HG03135 (cell line): ENCODE measurements around the gene CCM2L.

Source experiments
- ATAC-seq: cut with Tn5 transposase; IDR thresholded peaks from one replicate; pipeline ENCODE4 v1.9.1; 2021; ENCODE audit warnings: mild to moderate bottlenecking, moderate library complexity; ENCODE audit not compliant: unreplicated experiment

The CCM2L gene

DNA sequence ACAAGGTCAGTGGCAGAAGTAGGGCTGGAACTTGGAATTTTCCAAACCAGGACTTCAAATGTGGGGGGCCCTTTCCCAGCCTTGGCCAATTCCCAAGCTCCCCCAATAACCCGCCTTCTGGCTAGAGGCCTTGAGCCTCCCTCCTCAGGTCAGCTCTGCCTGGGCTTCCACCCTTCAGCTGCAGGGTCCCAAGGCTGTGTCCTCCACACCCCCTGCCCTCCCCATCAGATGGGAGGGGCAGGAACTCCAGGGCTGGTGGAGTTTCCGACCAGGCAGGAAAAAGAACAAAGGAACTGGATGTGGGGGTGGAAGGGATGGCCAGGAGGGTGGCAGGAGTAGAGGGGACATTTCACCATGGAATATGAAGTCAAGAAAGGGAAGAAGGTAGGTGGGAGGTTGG, at the start of gene CCM2L:
CCM2L (plus strand) TSS at position 338 of the 400 bp plus-strand sequence; CDS start at position 355, 17 bp downstream.
- ATAC-seq = no peak

DNA sequence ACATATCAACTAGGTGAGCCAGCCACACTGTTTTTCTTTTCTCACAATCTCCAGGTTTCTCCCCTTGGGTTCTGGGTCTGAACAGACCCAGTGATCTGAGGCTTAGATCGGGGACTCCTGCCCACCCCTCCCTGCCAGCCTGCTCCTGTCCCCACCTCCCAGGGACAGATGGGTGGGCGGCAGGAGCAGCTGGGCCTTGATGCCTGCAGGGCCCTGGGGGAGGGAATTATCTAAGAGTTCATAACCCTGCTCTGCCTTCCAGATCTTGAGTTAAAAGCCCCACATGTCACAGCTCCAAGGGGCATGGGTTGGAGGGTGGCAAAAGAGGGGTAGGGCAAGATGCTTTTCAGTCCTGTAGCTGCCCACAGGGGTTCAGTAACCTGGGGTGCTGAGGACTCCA, 47.5 kb upstream of the CCM2L start:
- ATAC-seq = no peak

DNA sequence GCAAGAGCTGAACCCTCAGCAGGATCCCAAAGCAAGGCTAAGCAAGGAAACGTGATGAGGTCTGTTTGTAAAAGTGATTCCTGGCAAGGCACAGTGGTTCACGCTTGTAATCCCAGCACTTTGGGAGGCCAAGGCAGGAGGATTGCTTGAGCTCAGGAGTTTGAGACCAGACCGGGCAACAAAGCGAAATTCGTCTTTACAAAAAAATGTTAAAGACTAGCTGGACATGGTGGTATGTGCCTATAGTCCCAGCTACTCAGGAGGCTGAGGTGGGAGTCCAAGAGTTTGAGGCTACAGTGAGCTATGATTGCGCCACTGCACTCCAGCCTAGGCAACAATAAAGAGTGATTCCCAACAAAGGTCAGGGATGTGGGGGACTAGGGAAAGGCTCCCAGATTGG, 46.3 kb upstream of the CCM2L start:
- no peak for ATAC-seq

DNA sequence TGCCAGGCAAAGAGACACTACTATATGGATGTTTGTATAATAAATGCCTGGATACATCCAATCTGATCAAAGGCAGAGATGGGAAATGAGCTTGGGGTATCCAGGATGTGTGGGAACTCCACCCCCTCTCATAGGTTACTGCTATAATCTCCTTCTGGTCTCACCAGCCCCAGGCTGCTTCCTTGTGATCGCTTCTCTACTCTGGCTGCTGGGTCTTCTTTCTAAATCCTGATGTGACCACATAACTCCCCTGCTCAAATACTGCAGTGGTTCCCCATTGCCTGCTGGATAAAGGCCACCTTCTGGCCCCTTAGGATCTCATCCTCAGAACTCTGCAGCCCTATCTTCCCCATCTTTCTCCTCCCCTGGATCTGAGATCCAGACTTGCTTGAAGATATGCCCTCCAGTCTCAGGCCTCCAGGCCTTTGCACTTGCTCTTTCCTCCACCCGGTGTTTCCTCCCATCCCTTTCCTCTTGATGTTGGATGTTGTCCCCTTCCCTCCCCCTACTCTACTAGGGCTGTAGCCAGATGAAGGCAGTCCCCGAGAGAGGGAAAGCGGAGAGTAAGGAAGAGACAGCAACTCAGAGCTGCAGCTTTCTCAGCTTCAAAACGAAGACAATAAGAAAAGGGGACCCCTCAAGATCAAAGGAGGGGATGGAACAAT, 43.1 kb upstream of the CCM2L start:
- no peak for ATAC-seq

DNA sequence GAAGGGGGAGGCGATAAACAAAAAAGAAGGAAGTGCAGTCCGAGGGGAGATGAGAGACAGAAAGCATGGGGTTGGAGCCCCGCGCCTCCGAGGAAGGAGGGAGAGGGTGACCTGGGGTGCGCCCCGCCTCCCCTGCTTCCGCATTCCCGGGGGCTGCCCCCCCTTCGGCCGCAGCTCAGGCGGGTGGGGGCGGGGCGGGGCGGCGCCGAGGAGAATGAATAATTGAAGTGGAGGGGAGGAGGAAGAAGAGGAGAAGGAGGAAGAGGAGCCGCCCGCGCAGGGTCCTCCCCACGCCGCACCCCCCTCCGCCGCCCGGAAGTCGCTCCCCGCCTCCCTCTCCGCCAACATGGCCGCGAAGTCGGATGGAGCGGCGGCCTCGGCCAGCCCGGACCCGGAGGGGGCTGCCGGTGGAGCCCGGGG, 42.4 kb upstream of the CCM2L start, which contains the start of gene XKR7:
XKR7 (plus strand) TSS at position 322 of the 420 bp plus-strand sequence; CDS start at position 347, 25 bp downstream.
- ATAC-seq = no peak

DNA sequence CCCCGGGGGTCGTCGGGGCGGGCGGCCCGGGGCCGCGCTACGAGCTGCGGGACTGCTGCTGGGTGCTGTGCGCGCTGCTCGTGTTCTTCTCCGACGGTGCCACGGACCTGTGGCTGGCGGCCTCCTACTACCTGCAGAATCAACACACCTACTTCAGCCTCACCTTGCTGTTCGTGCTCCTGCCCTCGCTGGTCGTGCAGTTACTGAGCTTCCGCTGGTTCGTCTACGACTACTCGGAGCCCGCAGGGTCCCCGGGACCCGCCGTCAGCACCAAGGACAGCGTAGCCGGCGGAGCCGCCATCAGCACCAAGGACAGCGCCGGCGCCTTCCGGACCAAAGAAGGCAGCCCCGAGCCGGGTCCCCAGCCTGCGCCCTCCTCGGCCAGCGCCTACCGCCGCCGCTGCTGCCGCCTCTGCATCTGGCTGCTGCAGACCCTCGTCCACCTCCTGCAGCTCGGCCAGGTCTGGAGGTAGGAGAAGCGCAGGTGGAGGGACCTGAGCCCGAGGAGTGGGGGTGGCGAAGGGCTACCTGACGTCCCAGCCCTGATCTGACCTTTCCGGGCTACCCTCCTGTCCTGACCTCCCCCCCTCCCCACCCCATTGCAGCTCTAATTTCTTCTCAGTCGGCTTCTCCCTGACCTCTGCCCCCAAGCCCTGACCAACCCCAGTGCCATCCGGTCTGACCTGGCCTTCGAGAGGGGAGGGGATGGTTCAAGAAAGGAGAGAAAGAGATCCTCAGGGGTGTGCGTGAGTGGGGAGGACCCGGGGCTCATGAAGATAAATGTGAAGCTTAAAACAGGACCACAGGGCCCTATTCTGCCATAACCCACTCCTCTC, 41.7 kb upstream of the CCM2L start:
- ATAC-seq = no peak

DNA sequence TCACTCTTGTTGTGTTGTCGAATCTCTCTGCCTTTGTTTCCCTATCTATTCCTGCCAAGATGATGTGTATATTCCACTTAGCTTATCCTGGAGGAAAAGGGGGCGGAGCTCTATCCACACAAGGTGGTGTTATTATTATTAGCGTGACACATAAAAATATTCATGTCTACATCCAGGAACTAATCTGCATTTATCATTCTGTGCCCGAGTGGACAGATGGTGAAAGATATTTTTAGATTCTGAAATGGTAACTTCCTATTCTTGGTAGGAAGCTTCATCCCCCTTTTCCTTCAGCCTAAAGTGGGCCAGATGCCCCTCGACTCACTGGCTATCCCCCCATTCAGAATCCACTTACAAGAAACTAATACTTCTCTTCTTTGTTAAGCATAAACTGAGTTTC, 40.2 kb upstream of the CCM2L start:
- ATAC-seq = no peak

DNA sequence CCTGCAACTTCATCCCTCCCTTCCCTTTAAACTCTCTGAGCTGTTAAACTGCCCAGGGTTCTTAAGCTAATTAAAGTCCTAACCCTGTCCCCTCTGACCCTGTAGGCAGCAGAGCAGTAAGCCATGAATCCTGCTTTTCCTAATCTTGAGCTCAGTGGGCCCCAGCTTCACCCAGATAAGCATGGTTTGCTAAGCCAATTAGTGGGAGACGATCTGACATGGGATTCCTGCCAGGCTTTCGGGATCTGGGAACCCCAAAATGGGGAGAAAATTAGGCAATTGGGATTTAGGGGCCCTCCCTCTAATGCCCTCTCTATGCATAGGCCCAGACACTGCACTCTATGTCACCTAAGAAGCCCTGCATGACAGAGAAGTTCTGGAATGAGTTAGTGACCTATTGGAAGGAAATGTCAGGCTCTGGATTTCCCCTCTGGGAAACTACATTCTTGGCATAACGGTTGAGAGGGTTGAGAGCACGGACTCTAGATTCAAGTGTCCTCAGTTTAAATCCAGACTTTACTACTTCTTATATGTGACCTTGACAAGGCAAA, 37.7 kb upstream of the CCM2L start:
- ATAC-seq = no peak

DNA sequence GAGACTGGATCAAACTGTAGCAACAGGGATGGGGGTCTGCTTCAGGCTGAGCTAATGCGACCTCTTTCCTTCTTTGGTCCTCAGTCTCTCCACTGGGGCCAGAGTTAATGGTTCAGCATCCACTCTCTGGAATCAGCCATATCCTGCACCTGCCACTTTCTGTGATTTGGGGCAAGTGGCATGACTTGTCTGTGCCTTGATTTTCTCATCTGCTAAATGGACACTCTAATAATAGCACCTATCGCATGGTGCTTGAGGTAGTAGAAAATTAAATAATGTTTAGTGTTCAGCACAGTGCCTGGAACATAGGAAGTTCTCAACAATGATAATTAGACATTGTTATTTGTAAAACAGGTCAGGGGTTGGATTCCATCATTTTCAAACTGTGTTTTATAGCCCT, 35.9 kb upstream of the CCM2L start:
- no peak for ATAC-seq

DNA sequence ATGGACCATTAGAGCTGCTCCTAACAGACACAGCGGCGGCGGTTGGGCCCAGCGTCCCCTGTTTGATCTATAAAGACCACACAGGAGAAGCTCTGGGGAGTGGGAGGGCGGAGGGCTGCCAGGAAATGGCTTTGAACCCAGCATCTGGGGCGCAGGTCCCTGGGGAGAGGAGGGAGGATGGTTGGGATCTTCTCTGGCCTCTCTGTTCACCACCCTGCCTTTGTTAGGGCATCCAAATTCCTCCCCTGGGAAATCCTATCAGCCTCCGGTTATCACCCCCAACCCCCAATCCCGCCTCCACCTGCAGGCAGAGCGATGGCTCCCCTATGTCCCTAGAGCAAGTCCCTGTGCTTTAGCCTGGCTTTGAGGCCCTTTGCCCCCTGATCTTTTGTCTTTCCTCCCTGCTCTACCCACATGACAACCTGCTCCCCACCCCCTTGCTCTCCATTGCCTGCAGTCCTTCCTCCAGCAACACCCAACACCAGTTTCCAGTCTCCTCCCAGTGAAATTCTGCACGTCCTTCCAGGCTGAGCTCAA, 35.2 kb upstream of the CCM2L start:
- no peak for ATAC-seq

DNA sequence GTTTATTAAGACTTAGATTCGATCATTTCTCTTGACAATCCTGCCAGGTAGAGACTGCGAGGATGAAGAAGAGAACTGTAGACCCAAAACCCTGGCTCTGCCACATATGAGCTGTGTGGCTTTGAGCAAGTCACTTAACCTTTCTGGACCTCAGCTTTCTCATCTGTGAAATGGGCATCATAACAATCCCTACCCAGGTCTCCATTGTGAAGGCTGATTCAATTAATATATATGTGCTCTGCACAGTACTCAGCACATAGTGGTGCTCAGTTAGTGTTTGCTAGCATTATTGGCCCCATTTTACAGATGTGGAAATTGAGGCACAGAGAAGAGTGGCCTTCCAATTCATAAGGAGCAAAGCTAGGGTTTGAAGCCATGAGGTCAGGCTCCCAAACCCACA, 34.4 kb upstream of the CCM2L start:
- ATAC-seq = no peak

DNA sequence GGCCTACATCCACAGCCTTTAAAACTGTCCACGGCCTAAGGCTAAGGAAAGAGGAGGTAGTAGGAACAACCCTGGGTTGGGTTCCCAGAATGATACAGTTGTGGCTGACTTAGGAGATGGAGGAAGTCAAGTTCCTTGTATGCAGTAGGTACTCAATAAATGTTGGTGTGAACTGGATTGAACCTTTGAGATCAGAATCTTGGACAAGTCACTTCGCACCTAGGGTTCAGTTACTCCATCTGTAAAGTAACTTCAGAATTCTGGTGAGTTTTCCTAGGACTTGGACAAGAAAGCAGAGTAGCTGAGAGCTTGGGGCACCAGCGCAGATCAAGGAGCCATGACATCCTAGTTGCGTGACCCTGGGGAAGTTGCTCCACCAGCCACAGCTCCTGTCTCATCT, 33.2 kb upstream of the CCM2L start:
- no peak for ATAC-seq

DNA sequence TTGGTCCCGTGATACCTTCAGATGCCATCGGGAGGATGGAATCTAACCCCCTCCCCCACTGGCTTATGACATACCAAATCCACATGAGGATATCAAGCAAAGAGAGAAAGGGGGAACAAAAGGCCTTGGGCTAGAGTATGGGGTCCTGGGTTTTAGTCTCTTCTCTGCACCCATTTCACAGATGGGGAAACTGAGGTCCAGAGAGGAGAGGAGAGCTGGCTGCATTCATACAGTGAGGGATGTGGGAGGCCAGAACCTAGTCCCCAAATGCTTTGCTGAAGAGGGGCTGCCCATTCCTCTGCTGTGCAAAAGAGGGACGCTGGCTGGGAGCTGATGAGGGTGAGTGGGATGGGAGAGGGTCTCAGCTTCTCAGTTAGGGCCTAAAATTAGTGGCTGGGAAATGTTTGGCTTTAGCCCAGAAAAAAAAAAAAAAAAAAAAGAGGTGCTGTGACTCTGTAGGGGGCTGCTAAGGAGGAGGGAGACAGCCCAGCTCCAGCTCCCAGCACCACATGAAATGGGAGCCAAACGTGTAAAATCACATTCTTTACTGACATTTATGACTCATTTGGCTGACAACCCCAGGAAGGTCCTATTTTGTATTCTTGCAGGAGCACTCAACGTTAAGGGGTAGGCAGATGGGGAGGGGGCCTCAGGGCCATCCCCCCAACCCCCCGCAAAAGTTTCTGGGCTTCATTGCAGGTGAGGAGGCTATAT, 30.4 kb upstream of the CCM2L start:
- no peak for ATAC-seq

DNA sequence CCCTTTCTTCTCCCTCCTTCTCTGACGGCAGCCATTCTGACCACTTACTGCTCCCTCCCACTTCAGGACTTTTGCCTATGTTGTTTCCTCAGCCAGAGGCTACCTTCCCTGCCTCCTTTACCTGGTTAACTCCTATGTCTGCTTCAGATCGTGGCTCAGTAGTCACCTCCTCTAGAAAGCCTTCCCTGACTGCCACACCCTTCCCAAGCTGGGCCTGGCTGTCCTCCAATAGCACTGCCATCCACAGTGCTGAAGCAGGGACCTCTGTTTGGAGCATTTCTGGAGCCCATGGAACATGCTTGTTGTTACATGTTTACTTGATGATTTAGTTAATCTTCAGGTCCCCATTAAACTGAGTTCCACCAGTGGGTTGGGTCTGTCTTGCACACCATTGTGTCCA, 28.5 kb upstream of the CCM2L start:
- no peak for ATAC-seq

DNA sequence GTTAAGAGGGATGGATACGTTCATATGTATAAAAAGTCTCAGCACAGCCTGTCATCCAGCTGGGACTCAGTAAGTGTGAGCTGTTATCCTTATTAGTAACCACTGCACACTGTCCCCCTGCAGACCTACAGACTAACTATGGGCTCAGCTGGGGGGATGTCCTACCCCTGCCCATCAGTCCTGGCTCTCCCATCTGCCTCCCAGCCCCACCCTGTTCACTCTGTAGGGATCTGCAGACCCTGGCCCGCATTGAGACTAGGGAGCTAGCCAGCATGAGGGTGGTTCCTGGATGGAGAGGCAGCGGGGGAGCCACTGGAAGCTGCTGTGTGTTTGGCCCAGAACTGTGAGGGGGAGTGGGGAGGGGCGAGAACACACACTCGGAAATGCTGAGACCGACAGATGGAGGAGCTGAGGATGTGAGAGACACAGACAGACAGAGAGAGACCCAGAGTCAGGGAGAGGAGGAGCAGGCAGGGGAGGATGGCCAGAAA, 25.2 kb upstream of the CCM2L start:
- ATAC-seq = no peak

DNA sequence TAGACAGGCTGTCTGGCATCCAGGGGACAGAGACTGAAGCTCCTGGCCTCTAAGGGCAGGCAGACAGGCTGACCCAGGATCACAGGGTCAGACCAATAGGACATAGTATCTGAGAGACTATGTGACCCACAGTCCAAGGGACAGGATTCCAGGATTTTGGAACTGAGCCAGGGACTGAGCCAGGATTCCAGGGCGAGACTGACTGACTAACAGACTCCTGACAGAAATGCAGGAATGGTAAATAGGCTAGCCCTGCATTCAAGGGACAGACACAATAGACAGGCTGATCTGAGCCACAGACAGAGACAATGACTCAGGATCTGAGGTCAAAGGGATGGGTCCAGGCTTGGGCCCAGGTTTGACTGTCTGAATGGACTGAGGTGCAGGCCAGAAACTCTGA, 22.5 kb upstream of the CCM2L start:
- ATAC-seq = no peak

DNA sequence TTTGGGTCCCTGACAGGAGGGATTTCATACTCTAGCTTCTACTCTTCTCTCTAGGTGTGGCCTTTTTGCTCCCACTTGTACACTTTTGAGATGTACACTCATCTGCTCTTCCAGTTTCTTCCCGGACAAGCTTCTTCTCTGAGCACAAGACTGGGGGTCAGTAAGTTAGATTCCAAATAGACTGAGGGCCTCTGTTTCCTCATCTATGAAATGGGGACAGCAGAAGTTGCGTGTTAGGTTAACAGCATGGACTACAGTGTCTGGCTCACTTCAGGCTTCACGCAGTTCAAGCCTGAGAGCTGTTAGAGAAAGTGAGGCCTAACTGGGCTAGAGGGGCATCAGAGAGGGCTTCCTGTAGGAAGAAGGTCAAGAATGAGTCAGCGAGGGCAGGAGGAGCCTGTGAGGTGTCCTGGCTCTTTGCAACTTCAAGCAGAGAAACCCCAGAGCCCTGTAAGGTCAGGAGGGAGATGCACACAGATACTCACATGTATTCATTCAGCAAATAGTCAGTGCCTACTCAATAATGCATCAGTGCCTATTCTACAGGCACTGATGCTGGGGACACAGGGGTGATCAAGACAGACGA, 21.7 kb upstream of the CCM2L start:
- ATAC-seq = no peak

DNA sequence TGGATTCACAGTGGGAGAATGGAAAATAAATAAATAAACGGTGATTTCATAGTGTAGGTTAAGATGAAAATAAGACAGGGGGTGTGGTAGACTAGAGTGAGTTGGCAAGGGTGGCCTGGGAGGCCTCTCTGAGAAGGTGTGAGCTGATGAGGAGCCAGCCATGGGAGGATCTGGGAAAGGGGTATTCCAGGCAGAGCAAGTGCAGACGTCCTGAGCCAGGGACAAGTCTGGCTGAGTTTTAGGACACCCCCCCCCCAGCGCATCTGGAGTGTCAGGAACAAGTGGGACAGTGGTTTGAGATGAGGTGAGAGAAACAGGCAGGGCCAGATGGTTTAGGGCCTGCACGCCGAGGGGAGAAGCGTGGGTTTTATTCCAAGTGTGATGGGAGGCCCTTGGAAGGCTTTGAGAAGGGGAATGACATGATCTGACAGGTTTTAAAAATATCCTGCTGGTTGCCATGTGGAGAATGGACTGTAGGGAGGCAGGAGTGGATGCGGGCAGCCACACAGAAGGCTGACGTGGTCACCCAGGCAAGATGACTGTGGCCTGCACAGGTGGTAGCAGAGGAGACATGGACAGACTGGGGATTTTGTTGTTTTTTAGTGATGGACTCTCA, 21.1 kb upstream of the CCM2L start:
- no peak for ATAC-seq

DNA sequence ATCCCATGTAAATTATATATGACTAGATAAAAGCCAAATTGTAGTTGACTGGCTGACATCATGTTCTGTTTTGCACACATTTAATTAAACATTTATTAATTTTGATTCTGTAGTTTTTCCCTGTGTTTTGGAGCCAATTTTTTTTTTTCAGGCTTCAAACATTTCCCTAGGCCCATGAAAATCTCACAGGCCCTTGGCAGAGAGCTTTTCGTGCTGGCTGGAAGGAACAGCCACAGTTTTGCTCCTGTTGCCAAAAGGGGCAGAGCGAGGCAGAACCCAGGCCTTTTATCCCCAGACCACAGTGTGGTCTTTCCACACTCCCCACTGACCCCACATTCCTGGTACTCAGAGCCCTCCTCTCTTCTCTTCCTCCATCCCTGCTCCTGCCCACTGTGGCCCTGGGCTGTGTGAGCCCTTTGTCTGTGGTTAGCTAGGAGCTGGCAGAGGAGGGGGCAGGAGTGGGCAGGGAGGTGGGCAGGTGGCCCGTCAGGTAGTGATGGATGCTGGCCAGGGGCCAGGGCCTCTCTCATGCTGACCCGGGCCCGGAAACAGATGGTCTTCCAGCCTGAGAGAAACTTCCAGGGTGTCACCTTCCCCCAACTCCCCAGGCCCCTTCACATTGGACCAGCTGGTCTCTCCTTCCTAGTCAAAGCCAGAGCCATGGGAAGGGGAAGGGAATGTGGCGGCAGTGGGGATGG, 19.4 kb upstream of the CCM2L start:
- ATAC-seq = no peak

DNA sequence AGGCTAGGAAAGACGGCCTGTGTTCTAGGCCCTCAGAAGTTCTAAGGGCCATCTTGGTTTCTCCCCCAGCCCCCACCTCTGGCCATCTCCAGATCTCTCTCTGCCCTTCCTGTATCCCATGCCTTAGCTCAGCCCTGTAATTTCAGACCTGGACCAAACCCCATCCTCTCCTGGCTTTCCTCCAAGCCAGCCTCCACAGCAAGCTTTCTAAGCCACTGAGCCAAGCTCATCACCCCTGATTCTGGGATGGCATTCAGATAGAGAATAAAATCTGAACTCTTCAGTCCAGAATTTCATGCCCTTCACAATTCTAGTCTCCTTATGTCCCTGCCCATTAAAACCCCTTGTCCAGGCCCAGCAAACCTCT, 18.9 kb upstream of the CCM2L start:
- ATAC-seq = no peak
